ENCODE data around the gene CD22.

Gene CD22

DNA sequence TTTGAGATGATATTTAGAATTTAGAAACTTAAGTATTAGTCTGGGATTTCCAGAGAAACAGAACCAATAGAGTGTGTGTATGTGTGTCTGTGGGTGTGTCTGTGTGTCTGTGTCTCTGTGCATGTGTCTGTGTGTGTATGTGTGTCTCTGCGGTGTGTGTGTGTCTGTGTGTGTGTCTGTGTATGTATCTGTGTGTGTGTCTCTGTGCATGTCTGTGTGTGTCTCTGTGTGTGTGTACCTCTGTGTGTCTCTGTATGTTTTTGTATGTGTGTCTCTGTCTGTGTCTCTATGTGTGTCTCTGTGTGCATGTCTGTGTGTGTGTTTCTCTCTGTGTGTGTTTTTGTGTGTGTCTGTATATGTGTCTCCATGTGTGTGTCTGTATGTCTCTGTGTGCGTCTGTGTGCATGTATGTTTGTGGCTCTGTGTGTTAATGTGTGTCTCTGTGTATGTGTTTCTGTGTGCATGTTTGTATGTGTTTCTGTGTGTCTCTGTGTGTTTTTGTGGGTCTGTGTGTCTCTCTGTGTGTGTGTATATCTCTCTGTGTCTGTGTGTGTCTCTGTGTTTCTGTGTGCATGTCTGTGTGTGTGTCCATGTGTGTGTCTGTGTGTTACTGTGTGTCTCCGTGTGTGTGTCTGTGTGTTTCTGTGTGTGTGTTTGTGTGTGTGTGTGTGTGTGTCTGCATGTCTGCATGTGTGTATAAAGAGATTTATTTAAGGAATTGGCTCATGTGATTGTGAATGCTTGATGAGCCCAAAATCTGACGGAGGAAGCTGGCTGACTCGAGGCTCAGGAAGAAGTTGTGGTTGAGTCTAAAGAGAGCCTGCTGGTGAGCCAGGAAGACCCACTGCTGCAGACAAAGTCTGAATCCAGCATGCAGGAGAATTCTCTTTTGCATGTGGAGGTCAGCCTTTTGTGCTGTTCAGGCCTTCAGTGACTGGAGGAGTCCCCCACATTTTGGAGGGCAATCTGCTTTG, 64.0 kb downstream of the CD22 start:
- DNase-seq = no peak

- DNase-seq = no peak
These were observed 66.6 kb downstream of the CD22 start for GRCh38 chr19:35395382-35396199.

- DNase-seq = no peak
These were observed 67.4 kb downstream of the CD22 start for GRCh38 chr19:35396240-35396885.

Measured in stimulated activated CD4-positive, alpha-beta T cell treated with anti-CD3 and anti-CD28 coated beads, Interleukin-4, amount 100 ng/mL, for 4 hours (primary cell).